Neural cell (in vitro differentiated cells): ENCODE results near the gene EDAR. TPM values are rescaled to one million over a fixed set of nuclear protein-coding genes. Genes with fewer than 3 reads are reported as not detected.

Experiments used
- H2AFZ ChIP-seq: fragments of 200-600, 300-800 bp; sonication (generic), shearing (Covaris generic); 2 replicates; pipeline ENCODE4 v1.6.0; 2014; ENCODE audit warnings: low read depth, mild to moderate bottlenecking, antibody characterized with exemption, low read length, moderate library complexity
- H3F3A ChIP-seq: fragments of 200-600 bp; shearing (Covaris generic); 2 replicates; pipeline ENCODE4 v1.6.1; 2016; ENCODE audit warnings: mild to moderate bottlenecking, moderate library complexity, mixed read lengths, antibody characterized with exemption, low read length; ENCODE audit not compliant: insufficient read depth, poor library complexity, severe bottlenecking
- H3K27ac ChIP-seq: fragments of 200-600, 300-800 bp; sonication (generic), shearing (Covaris generic); 2 replicates; pipeline ENCODE4 v1.5.1; 2014; ENCODE audit warnings: mild to moderate bottlenecking, low read length, moderate library complexity
- H3K27me3 ChIP-seq: fragments of 300-800, 200-600 bp; sonication (generic), shearing (Covaris generic); 2 replicates; pipeline ENCODE4 v1.6.0; 2014; ENCODE audit warnings: mild to moderate bottlenecking, low read depth, low read length, moderate library complexity; ENCODE audit not compliant: insufficient read depth
- H3K36me3 ChIP-seq: fragments of 300-800, 200-600 bp; sonication (generic), shearing (Covaris generic); 2 replicates; pipeline ENCODE4 v1.5.1; 2014; ENCODE audit warnings: mild to moderate bottlenecking, antibody characterized with exemption, low read length, moderate library complexity; ENCODE audit not compliant: insufficient read depth
- H3K4me2 ChIP-seq: fragments of 300-800, 200-600 bp; sonication (generic), shearing (Covaris generic); 2 replicates; pipeline ENCODE4 v1.6.0; 2014; ENCODE audit warnings: mild to moderate bottlenecking, low read length
- H3K4me3 ChIP-seq: fragments of 300-800, 200-600 bp; sonication (generic), shearing (Covaris generic); 2 replicates; pipeline ENCODE4 v1.5.1; 2014; ENCODE audit warnings: mild to moderate bottlenecking, low read length, moderate library complexity
- H3K79me2 ChIP-seq: fragments of 200-600 bp; shearing (Covaris generic); replicated peaks from 2 replicates; pipeline ENCODE4 v1.6.0; 2014; ENCODE audit warnings: mild to moderate bottlenecking, low read length, moderate library complexity; ENCODE audit not compliant: insufficient read depth
- H3K9ac ChIP-seq: fragments of 300-800, 200-600 bp; sonication (generic), shearing (Covaris generic); 2 replicates; pipeline ENCODE4 v1.6.1; 2016; ENCODE audit warnings: mild to moderate bottlenecking, low read length, mixed read lengths
- H3K9me2 ChIP-seq: fragments of 200-600 bp; shearing (Covaris generic); 2 replicates; pipeline ENCODE4 v1.6.1; 2016; ENCODE audit warnings: mild to moderate bottlenecking, low read length, mixed read lengths; ENCODE audit not compliant: insufficient read depth
- H3K9me3 ChIP-seq: fragments of 200-600, 300-800 bp; sonication (generic), shearing (Covaris generic); 2 replicates; pipeline ENCODE4 v1.6.1; 2016; ENCODE audit warnings: mild to moderate bottlenecking, mixed run types, low read length, moderate library complexity, mixed read lengths
- H4K20me1 ChIP-seq: fragments of 200-600 bp; shearing (Covaris generic); 2 replicates; pipeline ENCODE4 v1.6.1; 2016; ENCODE audit warnings: mild to moderate bottlenecking, mixed run types; ENCODE audit not compliant: insufficient read depth
- EP300 ChIP-seq: fragments of 450-650 bp; conservative IDR thresholded peaks from 2 replicates; pipeline ENCODE4 v1.6.1; 2014; ENCODE audit warnings: antibody characterized with exemption, mild to moderate bottlenecking, moderate library complexity; ENCODE audit not compliant: poor library complexity, severe bottlenecking
- EZH2 ChIP-seq: fragments of 200-600, 300-800 bp; shearing (Covaris generic), sonication (generic); IDR thresholded peaks from 2 replicates; pipeline ENCODE4 v1.6.1; 2014; ENCODE audit warnings: antibody characterized with exemption, low read length, borderline replicate concordance, mild to moderate bottlenecking; ENCODE audit not compliant: insufficient read depth, poor library complexity, severe bottlenecking
- MXI1 ChIP-seq: fragments of 450-650 bp; conservative IDR thresholded peaks from 2 replicates; pipeline ENCODE4 v1.6.1; 2014; ENCODE audit warnings: antibody characterized with exemption, mild to moderate bottlenecking; ENCODE audit not compliant: poor library complexity, severe bottlenecking
- POLR2AphosphoS5 ChIP-seq: IDR thresholded peaks from 2 replicates; pipeline ENCODE4 v1.6.1; 2012
- RAD21 ChIP-seq: fragments of 450-650 bp; conservative IDR thresholded peaks from 2 replicates; pipeline ENCODE4 v1.6.1; 2014; ENCODE audit warnings: antibody characterized with exemption, mild to moderate bottlenecking, moderate library complexity
- REST ChIP-seq: IDR thresholded peaks from 2 replicates; pipeline ENCODE4 v1.6.1; 2012; ENCODE audit warnings: borderline replicate concordance
- SMC3 ChIP-seq: fragments of 450-650 bp; conservative IDR thresholded peaks from 2 replicates; pipeline ENCODE4 v1.6.1; 2014; ENCODE audit warnings: antibody characterized with exemption, mild to moderate bottlenecking, moderate library complexity; ENCODE audit not compliant: poor library complexity
- TAF1 ChIP-seq: IDR thresholded peaks from 2 replicates; pipeline ENCODE4 v1.6.1; 2012; ENCODE audit warnings: low read depth
- polyA plus RNA-seq: library from polyadenylated mRNA; depleted of rRNA; stranded (reverse); fragments of >200 nt; gene quantifications from 2 replicates; pipeline ENCODE4 v1.2.3, GENCODE V29; 2014
- TF ChIP-seq, protein P1 (sequence below): fragments of 450-650 bp; IDR thresholded peaks from 2 replicates; pipeline ENCODE4 v1.5.1; 2014; ENCODE audit warnings: antibody characterized with exemption, mild to moderate bottlenecking, moderate library complexity; ENCODE audit not compliant: poor library complexity, severe bottlenecking

EDAR gene
- polyA plus RNA-seq, 1 donor from 2014 or later, result not detected

DNA sequence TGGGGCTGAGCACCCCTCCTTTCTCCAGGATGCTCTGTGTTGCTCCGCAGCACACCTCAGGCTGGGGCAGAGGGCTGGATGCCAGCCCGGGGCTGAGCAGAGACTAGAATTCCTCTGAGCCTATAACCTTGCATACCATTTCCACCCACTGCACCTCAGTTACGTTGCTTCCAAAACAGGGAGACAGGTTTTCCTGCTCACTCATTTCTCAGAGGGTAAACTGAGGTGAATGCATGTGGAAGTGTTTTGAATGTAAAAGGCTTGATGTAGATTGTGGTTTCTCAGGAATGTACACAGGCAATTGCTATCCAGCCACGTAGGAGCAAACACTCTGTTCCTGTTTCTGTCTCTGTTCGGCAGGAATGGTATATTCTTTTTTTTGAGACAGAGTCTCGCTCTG lies 45.3 kb downstream of the EDAR start:
- TF ChIP-seq EZH2 (no peak), REST (no peak), RAD21 (no peak), TAF1 (no peak), POLR2AphosphoS5 (no peak), EP300 (no peak), MXI1 (no peak), SMC3 (no peak)
- TF ChIP-seq, protein P1, sequence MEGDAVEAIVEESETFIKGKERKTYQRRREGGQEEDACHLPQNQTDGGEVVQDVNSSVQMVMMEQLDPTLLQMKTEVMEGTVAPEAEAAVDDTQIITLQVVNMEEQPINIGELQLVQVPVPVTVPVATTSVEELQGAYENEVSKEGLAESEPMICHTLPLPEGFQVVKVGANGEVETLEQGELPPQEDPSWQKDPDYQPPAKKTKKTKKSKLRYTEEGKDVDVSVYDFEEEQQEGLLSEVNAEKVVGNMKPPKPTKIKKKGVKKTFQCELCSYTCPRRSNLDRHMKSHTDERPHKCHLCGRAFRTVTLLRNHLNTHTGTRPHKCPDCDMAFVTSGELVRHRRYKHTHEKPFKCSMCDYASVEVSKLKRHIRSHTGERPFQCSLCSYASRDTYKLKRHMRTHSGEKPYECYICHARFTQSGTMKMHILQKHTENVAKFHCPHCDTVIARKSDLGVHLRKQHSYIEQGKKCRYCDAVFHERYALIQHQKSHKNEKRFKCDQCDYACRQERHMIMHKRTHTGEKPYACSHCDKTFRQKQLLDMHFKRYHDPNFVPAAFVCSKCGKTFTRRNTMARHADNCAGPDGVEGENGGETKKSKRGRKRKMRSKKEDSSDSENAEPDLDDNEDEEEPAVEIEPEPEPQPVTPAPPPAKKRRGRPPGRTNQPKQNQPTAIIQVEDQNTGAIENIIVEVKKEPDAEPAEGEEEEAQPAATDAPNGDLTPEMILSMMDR, result no peak
- Histone ChIP-seq H3K79me2 (no peaks in the 10 kb centered on the region), H3K9me3 (no peaks in the 10 kb centered on the region), H2AFZ (no peak overlapping the region), H3K9ac (no peak overlapping the region), H3K27me3 (no peaks in the 10 kb centered on the region), H3K36me3 (no peaks in the 10 kb centered on the region), H3F3A (no peaks in the 10 kb centered on the region), H3K27ac (no peak overlapping the region), H3K4me2 (no peak overlapping the region), H3K4me3 (no peak overlapping the region), H4K20me1 (no peaks in the 10 kb centered on the region), H3K9me2 (no peaks in the 10 kb centered on the region)

DNA sequence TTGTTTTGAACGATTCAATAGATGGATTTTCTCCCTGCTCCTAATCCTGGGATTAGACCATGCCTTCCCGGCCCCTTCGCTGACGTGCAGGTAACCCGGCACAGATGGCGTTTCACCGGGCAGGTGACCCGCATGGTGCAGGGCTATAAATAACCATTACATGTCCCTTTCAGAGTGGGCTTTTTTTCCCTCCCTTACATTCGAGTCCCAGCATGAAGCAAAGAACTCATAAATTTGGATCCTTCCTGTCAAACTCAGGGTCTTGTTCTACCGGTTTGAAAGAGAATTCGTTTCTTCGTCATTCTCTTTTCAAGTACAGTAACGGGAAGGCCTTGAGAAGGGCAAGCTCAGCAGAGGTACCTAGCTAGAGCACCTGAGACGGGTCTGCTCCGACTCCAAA lies 46.1 kb downstream of the EDAR start:
- no peak for TF ChIP-seq RAD21
- TF ChIP-seq EZH2, result no peak
- TF ChIP-seq REST, result no peak
- TF ChIP-seq POLR2AphosphoS5, result no peak
- TF ChIP-seq TAF1, result no peak
- TF ChIP-seq, protein P1, result no peak
- TF ChIP-seq SMC3, result no peak
- no peak for TF ChIP-seq EP300
- no peak for TF ChIP-seq MXI1
- Histone ChIP-seq H3K79me2 (no peaks in the 10 kb centered on the region), H3K27me3 (no peaks in the 10 kb centered on the region), H3K4me2 (no peak overlapping the region), H4K20me1 (no peaks in the 10 kb centered on the region), H3K36me3 (no peaks in the 10 kb centered on the region), H2AFZ (no peak overlapping the region), H3K9ac (no peak overlapping the region), H3K9me3 (no peaks in the 10 kb centered on the region), H3K27ac (no peak overlapping the region), H3K4me3 (no peak overlapping the region), H3K9me2 (no peaks in the 10 kb centered on the region), H3F3A (no peaks in the 10 kb centered on the region)
